22Rv1 (cell line): ENCODE measurements around the gene MAGEB4.

Source experiments
- ZFX ChIP-seq: fragments of 450-650 bp; IDR thresholded peaks from 2 replicates; pipeline ENCODE4 v1.6.1; 2017; ENCODE audit warnings: antibody characterized with exemption, borderline replicate concordance
- TF ChIP-seq, protein P1 (sequence below): fragments of 450-650 bp; IDR thresholded peaks from 2 replicates; pipeline ENCODE4 v1.5.1; 2017; ENCODE audit warnings: mild to moderate bottlenecking

DNA sequence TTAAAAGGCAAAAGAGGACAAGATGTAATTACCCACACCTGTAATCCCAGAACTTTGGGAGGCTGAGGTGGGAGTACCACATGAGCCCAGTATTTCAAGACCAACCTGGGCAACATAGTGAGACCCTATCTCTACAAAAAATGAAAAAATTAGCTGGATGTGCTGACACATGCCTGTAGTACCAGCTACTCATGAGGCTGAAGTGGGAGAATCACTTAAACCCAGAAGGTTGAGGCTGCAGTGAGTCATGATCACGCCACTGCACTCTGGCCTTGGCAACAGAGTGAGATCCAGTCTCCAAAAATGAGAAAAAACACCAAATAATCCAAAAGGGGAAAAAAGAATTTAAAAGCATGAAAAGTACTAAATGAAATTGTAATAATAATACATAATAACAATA lies 36.6 kb downstream of the MAGEB4 start:
- TF ChIP-seq, protein P1, sequence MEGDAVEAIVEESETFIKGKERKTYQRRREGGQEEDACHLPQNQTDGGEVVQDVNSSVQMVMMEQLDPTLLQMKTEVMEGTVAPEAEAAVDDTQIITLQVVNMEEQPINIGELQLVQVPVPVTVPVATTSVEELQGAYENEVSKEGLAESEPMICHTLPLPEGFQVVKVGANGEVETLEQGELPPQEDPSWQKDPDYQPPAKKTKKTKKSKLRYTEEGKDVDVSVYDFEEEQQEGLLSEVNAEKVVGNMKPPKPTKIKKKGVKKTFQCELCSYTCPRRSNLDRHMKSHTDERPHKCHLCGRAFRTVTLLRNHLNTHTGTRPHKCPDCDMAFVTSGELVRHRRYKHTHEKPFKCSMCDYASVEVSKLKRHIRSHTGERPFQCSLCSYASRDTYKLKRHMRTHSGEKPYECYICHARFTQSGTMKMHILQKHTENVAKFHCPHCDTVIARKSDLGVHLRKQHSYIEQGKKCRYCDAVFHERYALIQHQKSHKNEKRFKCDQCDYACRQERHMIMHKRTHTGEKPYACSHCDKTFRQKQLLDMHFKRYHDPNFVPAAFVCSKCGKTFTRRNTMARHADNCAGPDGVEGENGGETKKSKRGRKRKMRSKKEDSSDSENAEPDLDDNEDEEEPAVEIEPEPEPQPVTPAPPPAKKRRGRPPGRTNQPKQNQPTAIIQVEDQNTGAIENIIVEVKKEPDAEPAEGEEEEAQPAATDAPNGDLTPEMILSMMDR = no peak
- no peak for TF ChIP-seq ZFX
